HepG2 (cell line): Measurements from ENCODE around the gene ANK3. TPM values are rescaled to one million over a fixed set of nuclear protein-coding genes. Genes with fewer than 3 reads are reported as not detected.

Experiments
- ATAC-seq: fragments of 200-7000 bp; cut with Tn5 transposase; 3 replicates; pipeline ENCODE4 v1.9.1; 2020; ENCODE audit warnings: mild to moderate bottlenecking, moderate library complexity
- BruUV-seq: library from RNA; stranded (reverse); fragments of 400-500 nt; replicated peaks from 2 replicates; lab custom pipeline; 2021; lab: Mats Ljungman, UMichigan
- CTCF ChIA-PET: fragments of 300-600 bp; formaldehyde crosslinking; extraction: SDS; loops from one replicate; lab custom pipeline; 2021; ENCODE audit warnings: low total read pairs, inconsistent platforms, low intra/inter-chr PET ratio; lab: Yijun Ruan, JAX
- POLR2A ChIA-PET: fragments of 350-600 bp; sonication (Branson Sonifier 250); formaldehyde crosslinking; loops from one replicate; lab custom pipeline; 2020; ENCODE audit warnings: antibody characterized with exemption, inconsistent platforms; lab: Yijun Ruan, JAX
- DNase-seq: peaks from one replicate; pipeline ENCODE4 v3.0.0-alpha.2; 2015; ENCODE audit warnings: low spot score
- FAIRE-seq: peaks from 3 replicates; lab custom pipeline; 2011; peaks lifted over from hg19 to GRCh38; lab: Jason Lieb, UNC
- H2AFZ ChIP-seq: one replicate; pipeline ENCODE4 v1.6.1; 2011; ENCODE audit warnings: low read length, inconsistent platforms
- H3K27ac ChIP-seq: fragments of 300-600 bp; 3 replicates; pipeline ENCODE4 v1.8.0; 2011; ENCODE audit warnings: mixed run types, mild to moderate bottlenecking, mixed read lengths, low read length, inconsistent platforms; ENCODE audit not compliant: insufficient read depth; ENCODE audit errors: extremely low read length
- H3K27me3 ChIP-seq, 2 experiments: fragments of 200-600 bp in 1 of 2; 2 replicates in 1 of 2; 3 replicates in 1 of 2; pipeline versions ENCODE4 v1.6.0 to v1.8.0; 2011; ENCODE audit warnings: low read length in 2 of 2, mild to moderate bottlenecking in 2 of 2, moderate library complexity in 2 of 2, inconsistent platforms in 1 of 2; ENCODE audit not compliant: insufficient read depth in 2 of 2, control insufficient read depth in 1 of 2
- H3K36me3 ChIP-seq, 2 experiments: fragments of 200-600 bp in 1 of 2; replicated peaks in 1 of 2; 2 replicates in 1 of 2; 3 replicates in 1 of 2; pipeline versions ENCODE4 v1.5.1 to v1.8.0; 2011; ENCODE audit warnings: low read length in 2 of 2, inconsistent platforms in 1 of 2; ENCODE audit not compliant: insufficient read depth in 2 of 2, control insufficient read depth in 1 of 2
- H3K4me1 ChIP-seq: 2 replicates; pipeline ENCODE4 v1.5.1; 2012; ENCODE audit warnings: low read length, inconsistent platforms; ENCODE audit not compliant: insufficient read depth
- H3K4me2 ChIP-seq: 2 replicates; pipeline ENCODE4 v1.6.0; 2011; ENCODE audit warnings: low read depth, low read length, inconsistent platforms
- H3K4me3 ChIP-seq, 3 experiments: fragments of 200-600 bp in 1 of 3; sonication (generic), shearing (Covaris generic) in 1 of 3; replicated peaks in 1 of 3; 2 replicates each; pipeline ENCODE4 v1.5.1; 2011 to 2016; ENCODE audit warnings: low read length in 3 of 3, inconsistent platforms in 2 of 3, low read depth in 2 of 3, mild to moderate bottlenecking in 2 of 3, control low read depth in 1 of 3, mixed read lengths in 1 of 3; ENCODE audit not compliant: insufficient read depth in 1 of 3
- H3K79me2 ChIP-seq: one replicate; pipeline ENCODE4 v1.6.1; 2011; ENCODE audit warnings: low read length, inconsistent platforms; ENCODE audit not compliant: insufficient read depth
- H3K9ac ChIP-seq: 2 replicates; pipeline ENCODE4 v1.6.0; 2011; ENCODE audit warnings: mild to moderate bottlenecking, low read depth, low read length, inconsistent platforms; ENCODE audit not compliant: insufficient read depth
- H3K9me3 ChIP-seq: 2 replicates; pipeline ENCODE4 v1.5.1; 2012; ENCODE audit warnings: mild to moderate bottlenecking, low read length
- H4K20me1 ChIP-seq: 2 replicates; pipeline ENCODE4 v1.6.0; 2011; ENCODE audit warnings: inconsistent platforms, mild to moderate bottlenecking, low read length, moderate library complexity; ENCODE audit not compliant: insufficient read depth
- ATF5 ChIP-seq: sonication (generic); formaldehyde crosslinking; IDR thresholded peaks from 2 replicates; pipeline ENCODE4 v1.4.0; 2020; ENCODE audit warnings: mild to moderate bottlenecking, low read depth, missing genetic modification reagents
- CCAR2 ChIP-seq: fragments of 200-400 bp; formaldehyde crosslinking; optimal IDR thresholded peaks from 2 replicates; pipeline ENCODE3; 2018; ENCODE audit warnings: low read depth, mild to moderate bottlenecking, low read length, moderate library complexity
- CEBPB ChIP-seq: IDR thresholded peaks from 2 replicates; pipeline ENCODE4 v1.6.1; 2011; ENCODE audit warnings: low read depth, low read length, improper control_type of control experiment, borderline replicate concordance
- CEBPG ChIP-seq: IDR thresholded peaks from 2 replicates; pipeline ENCODE4 v1.6.1; 2016
- GATA4 ChIP-seq: sonication (generic); IDR thresholded peaks from 2 replicates; pipeline ENCODE4 v1.6.1; 2016; ENCODE audit warnings: antibody characterized with exemption, low read depth, borderline replicate concordance
- HNF1B ChIP-seq: sonication (generic); formaldehyde crosslinking; IDR thresholded peaks from 2 replicates; pipeline ENCODE4 v1.5.1; 2020; ENCODE audit warnings: mild to moderate bottlenecking, moderate library complexity, missing genetic modification reagents
- HOXA5 ChIP-seq: sonication (generic); formaldehyde crosslinking; IDR thresholded peaks from 2 replicates; pipeline ENCODE4 v1.4.0; 2020; ENCODE audit warnings: missing genetic modification reagents
- HOXA7 ChIP-seq: sonication (generic); formaldehyde crosslinking; IDR thresholded peaks from 2 replicates; pipeline ENCODE4 v1.8.1; 2022; ENCODE audit warnings: mild to moderate bottlenecking, missing genetic modification reagents, moderate library complexity
- KLF6 ChIP-seq: IDR thresholded peaks from 2 replicates; pipeline ENCODE4 v1.8.0; 2016; ENCODE audit warnings: missing biosample characterization, missing genetic modification reagents
- MAFG ChIP-seq: sonication (generic); formaldehyde crosslinking; IDR thresholded peaks from 2 replicates; pipeline ENCODE4 v1.5.1; 2020; ENCODE audit warnings: mild to moderate bottlenecking, missing genetic modification reagents
- MTA3 ChIP-seq: sonication (generic); formaldehyde crosslinking; IDR thresholded peaks from 2 replicates; pipeline ENCODE4 v1.4.0; 2020; ENCODE audit warnings: missing genetic modification reagents
- MYC ChIP-seq: sonication (generic); formaldehyde crosslinking; IDR thresholded peaks from 2 replicates; pipeline ENCODE4 v1.9.0; 2021; ENCODE audit warnings: missing genetic modification reagents, borderline replicate concordance
- NFE2L2 ChIP-seq: fragments of 150-350 bp; IDR thresholded peaks from 2 replicates; pipeline ENCODE4 v1.6.1; 2014; ENCODE audit warnings: low read length
- NR2F2 ChIP-seq: IDR thresholded peaks from 2 replicates; pipeline ENCODE4 v1.6.1; 2012; ENCODE audit warnings: low read depth, inconsistent platforms, borderline replicate concordance
- REL ChIP-seq: sonication (generic); formaldehyde crosslinking; conservative IDR thresholded peaks from 2 replicates; pipeline ENCODE4 v1.8.0; 2022; ENCODE audit warnings: mild to moderate bottlenecking, missing genetic modification reagents, moderate library complexity
- REPIN1 ChIP-seq: sonication (generic); formaldehyde crosslinking; IDR thresholded peaks from 2 replicates; pipeline ENCODE4 v1.8.0; 2022; ENCODE audit warnings: missing genetic modification reagents, low read depth, mild to moderate bottlenecking, borderline replicate concordance
- THAP11 ChIP-seq: IDR thresholded peaks from 2 replicates; pipeline ENCODE4 v1.6.1; 2016; ENCODE audit warnings: missing biosample characterization, missing genetic modification reagents
- ZBTB49 ChIP-seq: sonication (generic); formaldehyde crosslinking; IDR thresholded peaks from 2 replicates; pipeline ENCODE4 v1.4.0; 2020; ENCODE audit warnings: missing genetic modification reagents, borderline replicate concordance
- ZMYM2 ChIP-seq: sonication (generic); formaldehyde crosslinking; IDR thresholded peaks from 2 replicates; pipeline ENCODE4 v1.8.0; 2022; ENCODE audit warnings: mild to moderate bottlenecking, missing genetic modification reagents
- ZNF274 ChIP-seq: sonication (generic); formaldehyde crosslinking; IDR thresholded peaks from 2 replicates; pipeline ENCODE4 v1.5.1; 2020; ENCODE audit warnings: mild to moderate bottlenecking, missing genetic modification reagents
- ZNF660 ChIP-seq: sonication (generic); formaldehyde crosslinking; IDR thresholded peaks from 2 replicates; pipeline ENCODE4 v1.5.1; 2020; ENCODE audit warnings: mild to moderate bottlenecking, low read depth, missing genetic modification reagents, borderline replicate concordance
- WGBS: methylation state at CpG from one replicate; pipeline ENCODE4 v1.1.6; 2017; ENCODE audit warnings: low lambda C conversion rate; 5-methylcytosine and 5-hydroxymethylcytosine counted together
- in situ Hi-C: cut with HindIII; loops from 2 replicates; pipeline ENCODE4 v1.10.0; 2017; ENCODE audit warnings: low pct_unique_long_range_greater_than_20kb; ENCODE audit not compliant: extremely low pct_ligation_motif_present
- intact Hi-C: fragments of 100-400 bp; cut with micrococcal nuclease; formaldehyde crosslinking; loops from one replicate; pipeline ENCODE4 v1.10.0; 2022; ENCODE audit not compliant: unreplicated experiment
- polyA plus RNA-seq, 8 experiments: library from polyadenylated mRNA; depleted of rRNA in 3 of 8; stranded (reverse) in 7 of 8; unstranded in 1 of 8; fragments of >200 nt; fragmentation: Illumina TruSeq in 4 of 8; extraction: Trizol in 4 of 8; gene quantifications; 2 replicates each; pipeline versions ENCODE4 v1.2.1 to v1.2.3, GENCODE V29; 2011 to 2016; ENCODE audit warnings: low read depth in 4 of 8, missing spikeins in 1 of 8, mixed read lengths in 1 of 8; ENCODE audit not compliant: insufficient read depth in 1 of 8
- total RNA-seq, 5 experiments: library from RNA; depleted of rRNA; stranded (reverse); fragments of >200 nt; fragmentation: Illumina TruSeq; extraction: Trizol; gene quantifications; 2 replicates each; pipeline ENCODE4 v1.2.3, GENCODE V29; 2016; ENCODE audit warnings: low read depth in 1 of 5

The ANK3 gene
- total and polyA plus RNA-seq, 2 of the 13 experiments (the other 11 are each of a cell fraction or from before 2014, with no cell fraction given) = not detected

- no peak for TF ChIP-seq MYC (CRISPR knock-in tag)
- TF ChIP-seq ATF5 (CRISPR knock-in tag) = no peak
- TF ChIP-seq REL (CRISPR knock-in tag) = no peak
- TF ChIP-seq ZBTB49 (CRISPR knock-in tag) = no peak
- TF ChIP-seq ZNF274 (CRISPR knock-in tag) = no peak
- no peak for TF ChIP-seq CEBPB
- TF ChIP-seq, all 625 proteins: peak for 0
These were observed 77.9 kb downstream of the ANK3 start (continued) for GRCh38 chr10:60311821-60312220.

- Histone ChIP-seq H3K36me3 (no peaks in the 10 kb centered on the region), H3K9me3 (no peaks in the 10 kb centered on the region), H3K27ac (no peak overlapping the region), H3K79me2 (no peaks in the 10 kb centered on the region), H2AFZ (no peak overlapping the region), H3K4me2 (no peak overlapping the region), H3K4me1 (no peaks in the 10 kb centered on the region), H4K20me1 (no peaks in the 10 kb centered on the region), H3K9ac (no peak overlapping the region), H3K27me3 (no peaks in the 10 kb centered on the region), H3K4me3 (no peak overlapping the region)
- ChIA-PET CTCF (no interaction called here), POLR2A (no interaction called here)
- BruUV-seq = no TSS peak
- ATAC-seq = no peak
- FAIRE-seq = no peak
- no peak for DNase-seq
- intact Hi-C loops = no loop called here
- in situ Hi-C loops = no loop called here
- TF ChIP-seq ZNF660 (CRISPR knock-in tag) (no peak), MAFG (CRISPR knock-in tag) (no peak), CCAR2 (no peak), THAP11 (CRISPR knock-in tag) (no peak), HNF1B (CRISPR knock-in tag) (no peak), ZMYM2 (CRISPR knock-in tag) (no peak), REPIN1 (CRISPR knock-in tag) (no peak), MTA3 (CRISPR knock-in tag) (no peak), HOXA7 (CRISPR knock-in tag) (no peak), NFE2L2 (no peak), CEBPG (CRISPR knock-in tag) (no peak), HOXA5 (CRISPR knock-in tag) (no peak), GATA4 (no peak), KLF6 (CRISPR knock-in tag) (no peak), NR2F2 (no peak)
- WGBS = 0% methylated on average over 2 of the region's 2 CpGs
These were observed 78.9 kb downstream of the ANK3 start for GRCh38 chr10:60310740-60311139.
